K562 (cell line): Measurements from ENCODE around the gene GHITM. TPM values are rescaled to one million over a fixed set of nuclear protein-coding genes. Genes with fewer than 3 reads are reported as not detected.

Source experiments
- ATAC-seq: fragments of 200-7000 bp; cut with Tn5 transposase; 3 replicates; pipeline ENCODE4 v1.9.1; 2020; ENCODE audit warnings: moderate library complexity
- BruUV-seq: library from RNA; stranded (reverse); fragments of 400-500 nt; replicated peaks from 2 replicates; lab custom pipeline; 2021; lab: Mats Ljungman, UMichigan
- CTCF ChIA-PET: fragments of 300-600 bp; formaldehyde crosslinking; extraction: SDS; loops from one replicate; lab custom pipeline; 2021; ENCODE audit warnings: low intra/inter-chr PET ratio; lab: Yijun Ruan, JAX
- POLR2A ChIA-PET: fragments of 300-600, 350-650 bp; sonication (Branson Sonifier 250); formaldehyde crosslinking; extraction: SDS; loops from one replicate; lab custom pipeline; 2021; ENCODE audit warnings: antibody characterized with exemption, inconsistent platforms; lab: Yijun Ruan, JAX
- DNase-seq, 4 experiments: peaks; one replicate each; pipeline versions ENCODE4 v3.0.0 to v3.0.0-alpha.2; 2011 to 2018; ENCODE audit warnings: low spot score in 3 of 4, mixed read lengths in 3 of 4; ENCODE audit errors: extremely low read depth in 1 of 4
- FAIRE-seq: peaks from 2 replicates; lab custom pipeline; 2011; peaks lifted over from hg19 to GRCh38; lab: Jason Lieb, UNC
- H2AFZ ChIP-seq: 2 replicates; pipeline ENCODE4 v1.6.0; 2011; ENCODE audit warnings: low read depth, low read length, control low read depth, inconsistent platforms
- H3K27ac ChIP-seq: fragments of 200-600 bp; 3 replicates; pipeline ENCODE4 v1.8.0; 2011; ENCODE audit warnings: low read depth, mild to moderate bottlenecking, control low read depth, inconsistent platforms, low read length, moderate library complexity, mixed read lengths; ENCODE audit errors: extremely low read depth
- H3K27me3 ChIP-seq, 2 experiments: fragments of 300-600 bp in 1 of 2; 2 replicates in 1 of 2; 3 replicates in 1 of 2; pipeline versions ENCODE4 v1.6.0 to v1.8.0; 2011; ENCODE audit warnings: inconsistent platforms in 2 of 2, low read length in 2 of 2, mild to moderate bottlenecking in 1 of 2, mixed read lengths in 1 of 2, moderate library complexity in 1 of 2; ENCODE audit not compliant: control insufficient read depth in 2 of 2, insufficient read depth in 2 of 2
- H3K36me3 ChIP-seq: fragments of 300-600 bp; 3 replicates; pipeline ENCODE4 v1.8.0; 2011; ENCODE audit warnings: mild to moderate bottlenecking, low read length, inconsistent platforms; ENCODE audit not compliant: control insufficient read depth, insufficient read depth
- H3K4me1 ChIP-seq, 2 experiments: fragments of 200-600 bp in 1 of 2; replicated peaks in 1 of 2; 2 replicates in 1 of 2; 3 replicates in 1 of 2; pipeline versions ENCODE4 v1.5.1 to v1.8.0; 2011; ENCODE audit warnings: inconsistent platforms in 2 of 2, low read length in 2 of 2, mild to moderate bottlenecking in 1 of 2, mixed read lengths in 1 of 2, moderate library complexity in 1 of 2; ENCODE audit not compliant: control insufficient read depth in 2 of 2, insufficient read depth in 2 of 2
- H3K4me2 ChIP-seq: 2 replicates; pipeline ENCODE4 v1.6.1; 2011; ENCODE audit warnings: low read length, control low read depth, inconsistent platforms, mixed read lengths; ENCODE audit not compliant: insufficient read depth
- H3K4me3 ChIP-seq: fragments of 200-600 bp; sonication (generic), shearing (Covaris generic); 2 replicates; pipeline ENCODE4 v1.5.1; 2016; ENCODE audit warnings: control low read depth, inconsistent platforms
- H3K79me2 ChIP-seq: fragments of 200-600 bp; 3 replicates; pipeline ENCODE4 v1.8.0; 2011; ENCODE audit warnings: low read length, inconsistent platforms; ENCODE audit not compliant: control insufficient read depth, insufficient read depth
- H3K9ac ChIP-seq, 2 experiments: 2 replicates each; pipeline versions ENCODE4 v1.6.0 to v1.6.1; 2011; ENCODE audit warnings: low read depth in 2 of 2, low read length in 2 of 2, control low read depth in 1 of 2, inconsistent platforms in 1 of 2, mild to moderate bottlenecking in 1 of 2, mixed read lengths in 1 of 2; ENCODE audit not compliant: insufficient read depth in 1 of 2
- H3K9me1 ChIP-seq: one replicate; pipeline ENCODE4 v1.6.0; 2011; ENCODE audit warnings: inconsistent platforms, mild to moderate bottlenecking, low read length, moderate library complexity; ENCODE audit not compliant: control insufficient read depth, insufficient read depth
- H3K9me3 ChIP-seq: replicated peaks from 2 replicates; pipeline ENCODE4 v1.5.1; 2011; ENCODE audit warnings: low read depth, low read length, inconsistent platforms; ENCODE audit not compliant: control insufficient read depth, insufficient read depth
- H4K20me1 ChIP-seq: replicated peaks from 2 replicates; pipeline ENCODE4 v1.6.1; 2011; ENCODE audit warnings: low read length, inconsistent platforms, mixed read lengths; ENCODE audit not compliant: control insufficient read depth, insufficient read depth
- BRCA1 ChIP-seq, 2 experiments: fragments of 450-650 bp in 1 of 2; sonication (generic) in 1 of 2; formaldehyde crosslinking in 1 of 2; IDR thresholded peaks; 2 replicates each; pipeline versions ENCODE4 v1.5.0 to v1.6.1; 2017 to 2020; ENCODE audit warnings: mild to moderate bottlenecking in 1 of 2, missing genetic modification reagents in 1 of 2
- FOXK2 ChIP-seq, 2 experiments: fragments of 450-650 bp; IDR thresholded peaks in 1 of 2; conservative IDR thresholded peaks in 1 of 2; 2 replicates each; pipeline ENCODE4 v1.6.1; 2016; ENCODE audit warnings: low read depth in 2 of 2, mild to moderate bottlenecking in 1 of 2
- RAD21 ChIP-seq, 2 experiments: fragments of 250-450 bp in 1 of 2; fragments of 450-650 bp in 1 of 2; sonication (Bioruptor Pico) in 1 of 2; formaldehyde crosslinking in 1 of 2; IDR thresholded peaks in 1 of 2; conservative IDR thresholded peaks in 1 of 2; 2 replicates each; pipeline versions ENCODE4 v1.4.0 to v1.8.0; 2020 to 2022; ENCODE audit warnings: mild to moderate bottlenecking in 2 of 2, moderate library complexity in 1 of 2
- ZNF274 ChIP-seq: IDR thresholded peaks from 2 replicates; pipeline ENCODE4 v1.6.1; 2011; ENCODE audit warnings: low read depth, mild to moderate bottlenecking, low read length, moderate library complexity, borderline replicate concordance
- ZNF324 ChIP-seq: fragments of 250-450 bp; sonication (Bioruptor Pico); IDR thresholded peaks from 2 replicates; pipeline ENCODE4 v1.4.0; 2020; ENCODE audit warnings: mild to moderate bottlenecking
- ZNF436 ChIP-seq: fragments of 250-450, 450-650 bp; sonication (Bioruptor Pico); formaldehyde crosslinking; IDR thresholded peaks from 2 replicates; pipeline ENCODE4 v1.7.0; 2020; ENCODE audit warnings: mild to moderate bottlenecking
- ZZZ3 ChIP-seq: fragments of 450-650 bp; IDR thresholded peaks from 2 replicates; pipeline ENCODE4 v1.6.1; 2016; ENCODE audit warnings: antibody characterized with exemption, mild to moderate bottlenecking, moderate library complexity
- WGBS: fragments of 100-300 bp; shearing (Covaris generic); methylation state at CpG from one replicate; pipeline ENCODE4 v1.1.6; 2016; ENCODE audit warnings: low coverage, mixed read lengths; ENCODE audit not compliant: insufficient coverage; ENCODE audit errors: missing lambda C conversion rate; 5-methylcytosine and 5-hydroxymethylcytosine counted together
- in situ Hi-C: fragments of 300-500 bp; cut with MboI; formaldehyde crosslinking; loops from 4 replicates; pipeline ENCODE4 v1.15.0; 2018; ENCODE audit warnings: inconsistent platforms, mixed read lengths
- intact Hi-C: fragments of 100-400 bp; cut with micrococcal nuclease; formaldehyde crosslinking; loops from 2 replicates; pipeline ENCODE4 v1.14.2; 2022
- polyA plus RNA-seq, 8 experiments: library from polyadenylated mRNA; depleted of rRNA in 4 of 8; stranded (reverse) in 5 of 8; unstranded in 3 of 8; fragments of >200 nt; fragmentation: Nextera tagmentation in 2 of 8; fragmentation: Illumina TruSeq in 1 of 8; extraction: Ambion mirVana in 2 of 8; extraction: Trizol in 1 of 8; gene quantifications; 2 replicates each; pipeline versions ENCODE4 v1.2.1 to v1.2.3, GENCODE V29; 2011 to 2014; ENCODE audit warnings: inconsistent platforms in 1 of 8, missing spikeins in 1 of 8
- total RNA-seq, 7 experiments: library from RNA; depleted of rRNA in 6 of 7; stranded (reverse); fragments of >200 nt in 6 of 7; fragmentation: Illumina TruSeq in 2 of 7; extraction: Trizol in 2 of 7; gene quantifications; 2 replicates each; pipeline versions ENCODE4 v1.2.1 to v1.2.3, GENCODE V29; 2011 to 2021; ENCODE audit warnings: low replicate concordance in 1 of 7
- TF ChIP-seq, protein P1 (sequence below), 3 experiments: IDR thresholded peaks in 2 of 3; conservative IDR thresholded peaks in 1 of 3; 2 replicates each; pipeline ENCODE4 v1.5.1; 2011 to 2012; ENCODE audit warnings: low read length in 3 of 3, mild to moderate bottlenecking in 3 of 3, control low read depth in 2 of 3, improper control_type of control experiment in 1 of 3, inconsistent platforms in 1 of 3, low read depth in 1 of 3, mixed read lengths in 1 of 3, moderate library complexity in 1 of 3; ENCODE audit not compliant: insufficient read depth in 2 of 3
- TF ChIP-seq, protein P2 (sequence below): IDR thresholded peaks from 2 replicates; pipeline ENCODE4 v1.6.1; 2016; ENCODE audit warnings: missing genetic modification characterization, missing compliant biosample characterization
- TF ChIP-seq, protein P3 (sequence below): sonication (generic); formaldehyde crosslinking; IDR thresholded peaks from 2 replicates; pipeline ENCODE4 v1.8.1; 2023; ENCODE audit warnings: missing genetic modification reagents, mild to moderate bottlenecking, borderline replicate concordance

GHITM gene
- total and polyA plus RNA-seq, 9 of the 15 experiments (the other 6 are each of a cell fraction or from before 2014, with no cell fraction given) = 322 to 1,258 (median 386) TPM

DNA sequence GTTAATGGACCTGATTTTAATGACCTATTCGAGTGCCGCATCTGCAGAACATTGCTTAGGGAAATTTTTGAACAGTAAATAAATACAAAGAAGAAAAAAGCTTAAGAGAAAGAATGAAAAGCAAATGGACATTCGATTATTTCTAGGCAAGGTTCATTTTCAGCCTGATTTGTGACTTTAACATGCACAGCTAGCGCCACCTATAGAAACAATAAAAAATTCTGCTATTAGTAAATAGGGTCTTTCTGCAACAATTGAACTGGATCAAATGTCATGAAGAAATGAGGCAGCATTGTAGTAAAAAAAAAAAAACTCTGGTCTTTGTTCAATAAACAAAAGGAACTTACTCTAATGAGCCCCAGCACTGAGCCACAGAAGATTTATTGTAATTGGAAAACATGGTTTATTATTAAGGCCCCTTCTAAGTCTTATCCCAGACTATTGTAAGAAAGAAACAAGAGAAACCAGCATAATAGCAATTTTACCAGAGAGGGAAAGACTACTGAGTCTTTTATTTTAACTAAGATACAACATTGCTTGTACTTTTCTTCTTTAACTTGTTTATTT lies 41.4 kb upstream of the GHITM start:
- ChIA-PET CTCF (interaction anchor here (0.7 kb wide), 1 partner anchor 231 kb away, joined by 3 read pairs; no protein-coding TSS in a partner anchor), POLR2A (no interaction called here)
- DNase-seq (peak in 1 of 4 experiments; percentile 23), FAIRE-seq (peak; percentile 19), ATAC-seq (peak; percentile 50; the same call in 1 of the 3 replicates)
- no peaks in the 10 kb centered on the region for H3K4me1 ChIP-seq
- no TSS peak for BruUV-seq
- intact Hi-C loops (loop anchor here (5.0 kb wide), 1 partner anchor 226 kb away; no protein-coding TSS in a partner anchor), in situ Hi-C loops (no loop called here)
- no peaks in the 10 kb centered on the region for H3K36me3 ChIP-seq
- no peak overlapping the region for H3K4me2 ChIP-seq
- H3K27ac ChIP-seq = no peak overlapping the region
- no peaks in the 10 kb centered on the region for H3K9me1 ChIP-seq
- no peak overlapping the region for H2AFZ ChIP-seq
- no peak overlapping the region for H3K4me3 ChIP-seq
- peaks cover 0 to 5% of the 10 kb centered on the region in 2 experiments; a peak in 1 of 5 replicates for H3K27me3 ChIP-seq
- 0% methylated on average over 4 of the region's 4 CpGs for WGBS
- no peaks in the 10 kb centered on the region for H3K9me3 ChIP-seq
- no peak overlapping the region for H3K9ac ChIP-seq
- no peaks in the 10 kb centered on the region for H4K20me1 ChIP-seq
- H3K79me2 ChIP-seq = no peaks in the 10 kb centered on the region
- TF ChIP-seq, protein P1, sequence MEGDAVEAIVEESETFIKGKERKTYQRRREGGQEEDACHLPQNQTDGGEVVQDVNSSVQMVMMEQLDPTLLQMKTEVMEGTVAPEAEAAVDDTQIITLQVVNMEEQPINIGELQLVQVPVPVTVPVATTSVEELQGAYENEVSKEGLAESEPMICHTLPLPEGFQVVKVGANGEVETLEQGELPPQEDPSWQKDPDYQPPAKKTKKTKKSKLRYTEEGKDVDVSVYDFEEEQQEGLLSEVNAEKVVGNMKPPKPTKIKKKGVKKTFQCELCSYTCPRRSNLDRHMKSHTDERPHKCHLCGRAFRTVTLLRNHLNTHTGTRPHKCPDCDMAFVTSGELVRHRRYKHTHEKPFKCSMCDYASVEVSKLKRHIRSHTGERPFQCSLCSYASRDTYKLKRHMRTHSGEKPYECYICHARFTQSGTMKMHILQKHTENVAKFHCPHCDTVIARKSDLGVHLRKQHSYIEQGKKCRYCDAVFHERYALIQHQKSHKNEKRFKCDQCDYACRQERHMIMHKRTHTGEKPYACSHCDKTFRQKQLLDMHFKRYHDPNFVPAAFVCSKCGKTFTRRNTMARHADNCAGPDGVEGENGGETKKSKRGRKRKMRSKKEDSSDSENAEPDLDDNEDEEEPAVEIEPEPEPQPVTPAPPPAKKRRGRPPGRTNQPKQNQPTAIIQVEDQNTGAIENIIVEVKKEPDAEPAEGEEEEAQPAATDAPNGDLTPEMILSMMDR (IDR thresholded peaks at IDR 0.05 in 2 of 3, conservative IDR thresholded peaks at IDR 0.05 in 1 of 3; ENCODE audit: insufficient read depth in 2 of 3, low read depth in 1 of 3, low read length in 3 of 3) = peak; percentile 35 to 74 (median 54); a peak in 5 of 6 replicates
- peak; percentile 46 to 69 for TF ChIP-seq RAD21 (CRISPR knock-in tag; conservative IDR thresholded peaks at IDR 0.05 in 1 of 2, IDR thresholded peaks at IDR 0.05 in 1 of 2)
- 0 out of 4 replicates have a peak, but pooled peaks of 1 of the 2 experiments have one; percentile 16 for TF ChIP-seq FOXK2 (conservative IDR thresholded peaks at IDR 0.05 in 1 of 2, IDR thresholded peaks at IDR 0.05 in 1 of 2; ENCODE audit: low read depth in 2 of 2)
- no peak for TF ChIP-seq ZNF274
- TF ChIP-seq, protein P2, sequence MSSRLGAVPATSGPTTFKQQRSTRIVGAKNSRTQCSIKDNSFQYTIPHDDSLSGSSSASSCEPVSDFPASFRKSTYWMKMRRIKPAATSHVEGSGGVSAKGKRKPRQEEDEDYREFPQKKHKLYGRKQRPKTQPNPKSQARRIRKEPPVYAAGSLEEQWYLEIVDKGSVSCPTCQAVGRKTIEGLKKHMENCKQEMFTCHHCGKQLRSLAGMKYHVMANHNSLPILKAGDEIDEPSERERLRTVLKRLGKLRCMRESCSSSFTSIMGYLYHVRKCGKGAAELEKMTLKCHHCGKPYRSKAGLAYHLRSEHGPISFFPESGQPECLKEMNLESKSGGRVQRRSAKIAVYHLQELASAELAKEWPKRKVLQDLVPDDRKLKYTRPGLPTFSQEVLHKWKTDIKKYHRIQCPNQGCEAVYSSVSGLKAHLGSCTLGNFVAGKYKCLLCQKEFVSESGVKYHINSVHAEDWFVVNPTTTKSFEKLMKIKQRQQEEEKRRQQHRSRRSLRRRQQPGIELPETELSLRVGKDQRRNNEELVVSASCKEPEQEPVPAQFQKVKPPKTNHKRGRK (tag) = 0 out of 2 replicates have a peak, but pooled peaks have one; percentile 7
- TF ChIP-seq ZZZ3 = no peak
- TF ChIP-seq, protein P3, sequence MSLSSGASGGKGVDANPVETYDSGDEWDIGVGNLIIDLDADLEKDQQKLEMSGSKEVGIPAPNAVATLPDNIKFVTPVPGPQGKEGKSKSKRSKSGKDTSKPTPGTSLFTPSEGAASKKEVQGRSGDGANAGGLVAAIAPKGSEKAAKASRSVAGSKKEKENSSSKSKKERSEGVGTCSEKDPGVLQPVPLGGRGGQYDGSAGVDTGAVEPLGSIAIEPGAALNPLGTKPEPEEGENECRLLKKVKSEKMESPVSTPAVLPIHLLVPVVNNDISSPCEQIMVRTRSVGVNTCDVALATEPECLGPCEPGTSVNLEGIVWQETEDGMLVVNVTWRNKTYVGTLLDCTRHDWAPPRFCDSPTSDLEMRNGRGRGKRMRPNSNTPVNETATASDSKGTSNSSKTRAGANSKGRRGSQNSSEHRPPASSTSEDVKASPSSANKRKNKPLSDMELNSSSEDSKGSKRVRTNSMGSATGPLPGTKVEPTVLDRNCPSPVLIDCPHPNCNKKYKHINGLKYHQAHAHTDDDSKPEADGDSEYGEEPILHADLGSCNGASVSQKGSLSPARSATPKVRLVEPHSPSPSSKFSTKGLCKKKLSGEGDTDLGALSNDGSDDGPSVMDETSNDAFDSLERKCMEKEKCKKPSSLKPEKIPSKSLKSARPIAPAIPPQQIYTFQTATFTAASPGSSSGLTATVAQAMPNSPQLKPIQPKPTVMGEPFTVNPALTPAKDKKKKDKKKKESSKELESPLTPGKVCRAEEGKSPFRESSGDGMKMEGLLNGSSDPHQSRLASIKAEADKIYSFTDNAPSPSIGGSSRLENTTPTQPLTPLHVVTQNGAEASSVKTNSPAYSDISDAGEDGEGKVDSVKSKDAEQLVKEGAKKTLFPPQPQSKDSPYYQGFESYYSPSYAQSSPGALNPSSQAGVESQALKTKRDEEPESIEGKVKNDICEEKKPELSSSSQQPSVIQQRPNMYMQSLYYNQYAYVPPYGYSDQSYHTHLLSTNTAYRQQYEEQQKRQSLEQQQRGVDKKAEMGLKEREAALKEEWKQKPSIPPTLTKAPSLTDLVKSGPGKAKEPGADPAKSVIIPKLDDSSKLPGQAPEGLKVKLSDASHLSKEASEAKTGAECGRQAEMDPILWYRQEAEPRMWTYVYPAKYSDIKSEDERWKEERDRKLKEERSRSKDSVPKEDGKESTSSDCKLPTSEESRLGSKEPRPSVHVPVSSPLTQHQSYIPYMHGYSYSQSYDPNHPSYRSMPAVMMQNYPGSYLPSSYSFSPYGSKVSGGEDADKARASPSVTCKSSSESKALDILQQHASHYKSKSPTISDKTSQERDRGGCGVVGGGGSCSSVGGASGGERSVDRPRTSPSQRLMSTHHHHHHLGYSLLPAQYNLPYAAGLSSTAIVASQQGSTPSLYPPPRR (CRISPR knock-in tag) = no peak
- TF ChIP-seq BRCA1 (IDR thresholded peaks at IDR 0.05) = no peak
- no peak for TF ChIP-seq BRCA1 (CRISPR knock-in tag; IDR thresholded peaks at IDR 0.05)
- no peak for TF ChIP-seq ZNF324
- no peak for TF ChIP-seq ZNF436
